ENCODE data around the gene CLCA1.

DNA sequence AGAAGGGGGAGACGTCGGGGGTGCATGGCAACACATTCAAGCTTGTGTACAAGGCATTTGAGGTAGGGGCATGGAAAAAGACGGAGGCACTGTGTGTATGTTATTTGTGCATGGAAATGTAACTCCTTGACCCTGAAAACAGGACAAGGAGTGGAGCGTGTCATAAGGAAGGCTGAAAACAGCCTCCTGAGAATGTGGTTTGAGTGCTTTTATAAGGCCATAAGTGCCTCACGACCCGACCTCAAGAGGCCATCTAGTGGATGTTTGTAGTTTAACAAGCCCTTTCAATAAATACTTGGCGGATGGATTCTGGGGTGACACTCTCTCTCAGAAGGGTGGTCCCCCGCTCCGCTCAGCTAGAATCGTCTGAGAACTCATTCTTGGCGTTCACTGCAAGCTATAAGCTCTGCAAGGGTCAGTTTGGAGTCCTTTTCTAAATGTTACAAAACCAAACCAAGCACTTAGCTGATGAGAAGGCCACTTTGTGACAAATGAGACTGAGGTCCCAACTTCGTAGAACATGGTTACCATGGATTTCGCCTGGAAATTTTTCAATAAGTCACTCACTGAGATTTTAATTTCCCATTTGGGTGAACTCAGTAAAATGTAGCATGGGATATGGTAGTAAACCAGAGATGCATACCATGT is 39.3 kb downstream of the CLCA1 start:
- TF ChIP-seq, protein P1, sequence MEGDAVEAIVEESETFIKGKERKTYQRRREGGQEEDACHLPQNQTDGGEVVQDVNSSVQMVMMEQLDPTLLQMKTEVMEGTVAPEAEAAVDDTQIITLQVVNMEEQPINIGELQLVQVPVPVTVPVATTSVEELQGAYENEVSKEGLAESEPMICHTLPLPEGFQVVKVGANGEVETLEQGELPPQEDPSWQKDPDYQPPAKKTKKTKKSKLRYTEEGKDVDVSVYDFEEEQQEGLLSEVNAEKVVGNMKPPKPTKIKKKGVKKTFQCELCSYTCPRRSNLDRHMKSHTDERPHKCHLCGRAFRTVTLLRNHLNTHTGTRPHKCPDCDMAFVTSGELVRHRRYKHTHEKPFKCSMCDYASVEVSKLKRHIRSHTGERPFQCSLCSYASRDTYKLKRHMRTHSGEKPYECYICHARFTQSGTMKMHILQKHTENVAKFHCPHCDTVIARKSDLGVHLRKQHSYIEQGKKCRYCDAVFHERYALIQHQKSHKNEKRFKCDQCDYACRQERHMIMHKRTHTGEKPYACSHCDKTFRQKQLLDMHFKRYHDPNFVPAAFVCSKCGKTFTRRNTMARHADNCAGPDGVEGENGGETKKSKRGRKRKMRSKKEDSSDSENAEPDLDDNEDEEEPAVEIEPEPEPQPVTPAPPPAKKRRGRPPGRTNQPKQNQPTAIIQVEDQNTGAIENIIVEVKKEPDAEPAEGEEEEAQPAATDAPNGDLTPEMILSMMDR (IDR thresholded peaks at IDR 0.05; ENCODE audit: poor library complexity) = peak; percentile 46
- TF ChIP-seq EZH2 (IDR thresholded peaks at IDR 0.05; ENCODE audit: borderline replicate concordance) = no peak
